ENCODE data around the gene CDH23.

CDH23 gene

DNA sequence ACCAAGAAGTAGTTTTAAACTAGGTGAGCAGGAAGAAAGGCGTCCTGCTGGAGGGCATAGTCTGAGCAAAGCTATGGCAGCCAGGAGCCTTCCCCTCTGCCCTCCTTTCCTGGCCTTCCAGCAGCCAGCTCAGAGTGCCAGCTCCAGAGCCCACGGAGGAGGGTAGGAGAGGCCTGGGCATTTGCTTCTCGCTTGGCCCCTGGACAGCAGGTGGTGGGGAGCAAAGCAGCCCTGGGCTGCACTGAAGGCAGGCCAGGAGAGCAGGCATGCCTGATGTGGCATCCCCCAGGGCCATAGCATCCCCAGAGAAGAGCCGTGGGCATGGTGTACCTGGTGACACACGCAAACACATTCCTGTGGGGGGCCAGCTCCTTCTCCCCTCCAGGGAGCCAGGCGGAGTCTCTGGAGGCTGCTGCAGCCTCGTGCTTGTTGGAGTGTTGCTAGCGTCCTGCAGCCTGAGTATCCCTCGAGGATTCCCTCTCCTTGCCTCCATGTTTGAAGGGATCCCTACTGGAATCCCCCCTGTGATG lies 43.9 kb downstream of the CDH23 start:
- no peak for DNase-seq (ENCODE audit: low read depth, low spot score)

DNA sequence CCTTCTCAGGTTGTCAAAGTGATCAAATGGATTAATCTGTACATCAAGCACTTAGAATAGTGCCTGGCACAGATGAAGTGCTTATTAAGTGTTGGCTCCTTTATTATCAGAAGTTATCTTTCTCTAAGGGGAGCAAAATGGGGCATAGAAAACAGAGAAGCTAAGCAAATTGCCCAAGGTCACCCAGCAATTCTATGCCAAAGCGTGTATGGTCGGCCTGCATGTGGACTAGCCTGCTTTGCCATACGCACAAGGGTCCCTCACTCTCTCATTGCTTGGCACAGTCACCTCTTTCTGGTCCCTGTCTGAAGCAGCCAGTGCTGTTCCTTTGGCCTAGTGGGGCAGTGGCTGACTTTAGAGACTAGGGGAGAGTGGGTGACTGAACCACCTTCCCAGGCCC lies 45.3 kb downstream of the CDH23 start:
- no peak for DNase-seq (ENCODE audit: low read depth, low spot score)

DNA sequence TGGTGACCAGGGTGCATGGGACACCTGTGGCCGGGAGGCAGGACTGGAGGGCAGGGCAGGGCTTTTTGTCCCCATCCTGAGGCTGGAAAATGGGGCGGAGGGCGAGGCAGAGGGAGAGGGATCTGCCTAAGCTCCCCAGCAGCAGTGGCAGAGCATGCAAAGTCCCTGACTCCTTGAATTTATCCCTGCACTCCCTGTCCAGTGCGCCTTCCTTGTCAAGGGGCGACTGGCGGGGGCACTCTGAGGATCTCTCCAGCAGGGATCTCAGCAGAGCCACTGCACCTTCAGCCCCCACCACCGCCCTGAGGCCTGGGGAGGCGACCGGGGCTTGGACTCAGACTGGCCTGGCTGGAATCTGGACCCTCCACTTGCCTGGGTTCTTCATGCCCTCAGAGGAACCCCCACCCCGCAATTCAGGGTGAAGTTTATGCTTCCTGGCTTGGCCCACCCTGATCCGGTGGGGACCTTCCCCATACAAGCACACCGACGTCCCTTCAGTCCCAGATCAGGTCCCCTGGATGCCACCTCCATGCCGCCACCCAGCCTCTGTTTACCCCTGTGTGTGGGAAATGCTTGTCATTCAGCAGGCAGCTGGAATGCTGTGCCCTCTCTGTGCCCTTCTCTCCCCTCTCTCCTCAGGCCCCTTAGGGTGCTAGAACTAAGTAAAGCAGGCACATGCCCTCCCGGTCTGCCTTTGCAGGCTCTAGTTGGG lies 46.3 kb downstream of the CDH23 start:
- no peak for DNase-seq (ENCODE audit: low read depth, low spot score)

DNA sequence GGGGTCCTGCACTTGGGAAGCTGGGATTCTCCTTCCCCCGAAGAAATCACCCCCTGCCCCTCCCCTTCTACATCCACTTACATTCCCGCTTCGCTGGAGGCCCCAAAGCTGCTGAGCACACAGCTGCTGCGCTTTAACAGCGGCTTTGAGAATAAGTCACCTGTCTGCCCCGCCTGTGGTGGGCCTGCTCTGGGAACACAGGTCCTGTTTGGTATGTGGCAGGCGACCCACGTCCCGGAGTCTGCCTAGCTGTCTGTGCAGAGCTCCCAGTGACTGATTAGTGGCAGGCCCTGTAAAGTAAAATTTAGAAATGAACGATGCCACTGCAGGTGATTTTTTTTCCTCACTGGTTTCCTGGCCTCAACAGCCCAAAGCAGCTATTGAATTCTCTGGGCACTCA lies 47.0 kb downstream of the CDH23 start:
- no peak for DNase-seq (ENCODE audit: low read depth, low spot score)

DNA sequence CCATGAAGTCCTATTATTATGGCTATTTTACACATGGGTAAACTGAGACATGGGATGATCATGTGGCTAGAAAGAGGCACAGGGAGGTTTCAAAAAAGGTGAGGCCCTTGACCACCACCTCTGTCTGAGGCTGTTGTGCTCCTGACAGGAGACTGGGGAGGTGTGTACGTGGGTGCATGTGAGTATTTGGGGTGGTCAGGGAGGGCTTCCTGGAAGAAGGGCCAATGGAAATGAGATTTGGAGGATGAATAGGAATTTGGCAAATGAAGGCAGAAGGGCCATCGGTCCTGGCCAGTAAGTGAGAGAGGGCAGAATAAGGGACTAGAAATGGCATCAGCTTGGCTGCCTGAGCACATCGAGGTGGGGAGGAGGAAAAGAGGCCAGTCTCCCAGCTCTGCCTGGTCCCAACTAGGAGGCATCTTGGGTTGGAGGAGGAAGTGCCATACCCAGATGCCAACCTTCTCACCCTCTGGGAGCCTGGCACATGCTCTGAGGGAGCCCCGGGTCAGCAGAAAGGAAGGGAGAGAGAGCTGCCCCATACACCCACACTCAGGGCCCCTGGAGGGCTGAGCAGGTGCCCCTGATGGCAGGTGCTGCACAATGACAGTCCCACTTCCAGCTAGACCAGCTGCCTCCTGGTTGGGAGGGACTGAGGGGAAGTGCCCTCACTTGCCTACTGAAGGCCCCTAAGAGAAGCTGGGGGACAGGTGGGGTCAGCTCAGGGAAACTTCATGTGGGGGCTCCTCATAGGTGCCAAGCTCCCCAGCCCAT lies 47.7 kb downstream of the CDH23 start:
- DNase-seq (ENCODE audit: low read depth, low spot score): no peak

DNA sequence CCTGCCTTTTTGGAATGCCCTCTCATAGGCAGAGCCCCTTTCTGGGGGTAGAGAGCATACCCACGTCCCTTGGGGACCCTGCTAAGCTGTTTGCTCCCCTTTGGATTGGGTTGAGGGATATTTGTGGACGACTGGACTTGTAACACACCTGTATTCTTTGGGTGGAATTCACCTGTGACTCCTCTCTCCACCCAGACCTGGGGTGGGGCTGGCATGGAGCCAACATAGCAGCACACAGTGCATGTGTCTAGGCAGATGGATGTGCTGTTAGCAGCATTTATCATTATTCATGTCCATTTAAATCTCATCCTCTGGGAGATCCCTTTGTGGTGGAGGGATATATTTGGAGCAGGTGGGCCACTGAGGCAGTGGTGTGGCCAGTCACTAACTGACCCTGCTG lies 51.0 kb downstream of the CDH23 start:
- DNase-seq (ENCODE audit: low read depth, low spot score): no peak

DNA sequence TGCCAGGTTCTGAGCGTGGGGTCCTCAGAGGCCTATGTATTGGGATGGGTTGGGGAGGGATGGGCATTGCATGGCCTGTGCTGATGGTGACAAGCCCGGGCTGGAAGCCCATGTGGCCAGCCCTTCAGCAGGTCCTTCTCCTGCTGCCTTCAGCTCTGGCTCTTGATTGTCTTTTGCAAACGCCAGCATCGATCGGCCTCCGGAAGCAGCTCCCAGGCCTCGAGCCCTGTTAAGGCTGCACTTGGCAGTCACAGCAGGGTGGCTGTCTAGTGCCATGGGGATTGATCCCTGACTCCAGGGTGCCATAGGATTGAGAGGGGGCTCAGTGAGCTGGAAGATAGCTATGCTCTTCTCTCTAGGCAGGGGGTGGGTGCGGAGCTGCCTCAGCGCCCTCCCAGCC lies 51.4 kb downstream of the CDH23 start:
- DNase-seq (ENCODE audit: low read depth, low spot score): no peak

DNA sequence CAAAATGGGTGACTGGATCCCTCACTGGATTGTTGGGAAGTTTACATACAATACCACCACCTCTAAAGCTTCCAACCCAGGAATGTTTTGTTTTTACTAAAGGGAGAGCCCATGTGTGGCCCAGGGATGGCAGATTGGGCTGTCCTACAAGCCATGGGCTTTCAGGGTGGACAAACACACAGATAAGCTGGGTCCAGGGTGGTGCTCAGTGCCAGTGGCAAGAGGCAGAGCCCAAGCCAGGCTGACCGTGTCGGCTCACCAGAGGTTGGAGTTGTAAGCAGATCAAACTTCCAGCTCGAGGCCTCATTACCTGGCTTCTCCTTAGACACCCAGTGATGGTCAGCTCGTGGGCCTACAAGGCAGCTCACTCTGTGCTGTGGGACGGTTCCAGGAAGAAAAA lies 52.3 kb downstream of the CDH23 start:
- no peak for DNase-seq (ENCODE audit: low read depth, low spot score)

DNA sequence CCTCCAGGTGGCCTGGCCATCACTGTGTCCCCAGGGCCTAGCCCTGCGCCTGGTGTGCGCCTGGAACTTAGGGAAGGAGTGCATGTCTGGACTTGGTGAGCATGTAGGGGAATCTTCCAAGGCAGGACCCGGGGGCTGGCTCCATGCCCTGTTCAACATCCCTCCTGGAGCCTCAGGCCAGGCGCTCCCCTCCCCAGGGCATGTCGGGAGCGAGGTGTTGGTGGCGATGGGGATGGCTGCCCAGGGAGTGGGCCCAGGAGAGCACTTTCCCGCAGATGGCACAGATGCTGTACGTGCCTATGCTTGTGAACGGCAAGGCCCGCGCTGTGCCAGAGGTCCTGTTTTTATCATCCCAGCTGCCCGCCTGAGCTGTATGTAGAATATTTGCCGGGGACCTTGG lies 55.0 kb downstream of the CDH23 start:
- no peak for DNase-seq (ENCODE audit: low read depth, low spot score)

DNA sequence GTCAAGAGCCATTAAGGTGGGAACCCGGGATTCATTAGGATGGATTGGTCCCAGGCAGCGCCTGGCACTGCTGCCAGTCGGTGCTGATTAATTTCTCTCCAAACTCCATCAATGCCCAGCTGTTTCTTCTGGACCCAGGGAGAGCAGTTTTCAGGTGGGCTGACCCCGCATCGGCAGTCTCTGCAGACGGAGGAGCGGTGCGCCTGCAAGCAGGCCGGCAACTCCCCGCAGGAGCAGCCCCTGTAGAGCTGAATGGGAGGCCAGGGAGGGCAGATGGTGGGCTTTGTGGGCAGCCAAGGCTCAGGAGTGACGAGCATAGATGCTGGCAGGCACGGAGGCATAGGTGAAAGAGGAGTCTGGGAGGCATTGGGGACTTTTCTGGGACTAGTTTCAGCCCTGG lies 56.5 kb downstream of the CDH23 start:
- DNase-seq (ENCODE audit: low read depth, low spot score): no peak

DNA sequence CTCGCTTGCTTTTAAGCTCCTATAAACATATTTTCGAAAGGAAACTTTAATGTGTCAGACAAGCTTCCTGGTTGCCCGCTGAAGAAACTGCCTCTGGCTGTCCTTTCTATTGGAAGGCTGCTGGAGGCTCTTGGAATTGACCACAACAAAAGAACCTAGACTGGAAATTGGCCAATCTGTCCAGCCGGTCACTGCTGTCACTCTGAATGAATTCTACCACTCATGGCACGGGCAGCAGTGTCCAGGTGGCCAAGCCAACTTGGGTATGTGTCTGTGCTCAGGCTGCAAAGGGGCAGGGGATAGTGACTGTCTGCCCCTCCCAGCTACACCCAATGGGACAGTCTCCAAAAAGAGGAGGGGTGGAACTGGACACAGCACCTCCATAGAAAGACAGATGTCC lies 57.6 kb downstream of the CDH23 start:
- DNase-seq (ENCODE audit: low read depth, low spot score): no peak

DNA sequence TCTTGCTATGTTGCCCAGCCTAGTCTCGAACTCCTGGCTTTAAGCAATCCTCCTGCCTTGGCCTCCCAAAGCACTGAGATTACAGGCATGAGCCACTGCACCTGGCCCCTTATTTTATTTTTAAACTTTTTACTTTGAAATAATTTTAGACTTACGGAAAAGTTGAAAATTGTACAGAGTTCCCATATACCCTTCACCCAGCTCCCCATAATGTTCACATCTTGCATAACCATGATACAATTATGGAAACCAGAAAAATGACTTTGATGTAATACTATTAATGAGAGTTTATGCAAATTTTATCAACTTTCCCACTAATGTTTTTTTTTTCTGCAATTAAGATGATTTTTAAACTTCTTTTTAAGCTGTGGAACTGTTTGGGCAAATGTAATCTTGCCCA lies 58.3 kb downstream of the CDH23 start:
- no peak for DNase-seq (ENCODE audit: low read depth, low spot score)

DNA sequence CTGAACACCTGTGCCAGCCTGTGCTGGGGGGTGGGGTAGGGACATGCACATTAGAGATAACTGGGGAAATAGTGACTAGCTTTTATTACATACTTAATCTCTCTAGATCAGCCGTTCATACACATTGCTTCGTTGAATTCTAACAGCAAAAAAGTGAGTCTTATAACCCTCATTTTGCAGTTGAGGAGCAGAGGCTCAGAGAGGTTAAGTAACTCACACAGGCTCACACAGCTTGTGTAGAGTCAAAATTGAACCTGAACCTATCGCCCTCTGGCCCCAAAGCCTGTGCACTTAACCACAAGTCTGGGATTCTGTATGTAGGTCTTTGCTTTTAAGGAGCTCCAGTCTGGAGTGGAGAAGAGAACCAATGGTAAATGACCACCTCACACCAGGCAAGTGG lies 59.9 kb downstream of the CDH23 start:
- no peak for DNase-seq (ENCODE audit: low read depth, low spot score)

DNA sequence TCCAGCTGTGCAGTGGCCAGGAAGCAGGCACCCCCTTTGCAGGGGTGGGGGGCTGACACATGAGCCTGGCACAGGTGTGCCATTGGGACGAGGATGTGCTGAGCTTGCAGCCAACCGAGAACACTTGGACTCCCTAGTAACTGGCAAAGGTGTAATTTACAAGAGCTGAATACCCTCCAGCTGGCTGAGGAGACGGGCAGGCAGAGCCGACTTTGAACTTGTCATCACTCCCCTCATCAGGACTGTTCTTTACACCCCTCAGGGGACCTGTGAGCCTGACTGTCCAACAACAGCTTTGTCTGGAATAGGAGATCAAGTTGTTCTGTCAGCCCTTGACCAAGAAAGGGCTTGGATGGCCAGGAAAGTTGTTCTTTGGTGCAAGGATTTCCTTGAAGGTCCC lies 61.2 kb downstream of the CDH23 start:
- no peak for DNase-seq (ENCODE audit: low read depth, low spot score)

DNA sequence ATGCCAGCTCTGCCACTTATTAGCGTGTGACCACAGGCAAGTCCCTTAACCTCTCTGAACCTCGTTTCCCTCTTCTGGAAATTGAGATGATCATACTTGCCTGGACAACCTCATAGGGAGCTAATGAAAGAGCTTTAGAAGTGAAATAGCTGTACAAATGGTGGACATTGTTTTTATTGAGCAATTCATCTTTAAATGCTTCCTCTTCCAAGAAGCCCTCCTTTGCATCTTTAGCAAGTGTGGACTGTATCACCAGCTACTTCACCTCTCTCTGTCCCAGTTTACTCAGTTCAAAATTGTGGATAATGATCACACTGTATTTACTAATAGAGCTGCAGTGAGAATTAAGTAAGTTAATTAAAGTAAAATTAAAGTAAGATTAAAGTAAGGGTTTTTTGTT lies 61.7 kb downstream of the CDH23 start:
- DNase-seq (ENCODE audit: low read depth, low spot score): no peak

DNA sequence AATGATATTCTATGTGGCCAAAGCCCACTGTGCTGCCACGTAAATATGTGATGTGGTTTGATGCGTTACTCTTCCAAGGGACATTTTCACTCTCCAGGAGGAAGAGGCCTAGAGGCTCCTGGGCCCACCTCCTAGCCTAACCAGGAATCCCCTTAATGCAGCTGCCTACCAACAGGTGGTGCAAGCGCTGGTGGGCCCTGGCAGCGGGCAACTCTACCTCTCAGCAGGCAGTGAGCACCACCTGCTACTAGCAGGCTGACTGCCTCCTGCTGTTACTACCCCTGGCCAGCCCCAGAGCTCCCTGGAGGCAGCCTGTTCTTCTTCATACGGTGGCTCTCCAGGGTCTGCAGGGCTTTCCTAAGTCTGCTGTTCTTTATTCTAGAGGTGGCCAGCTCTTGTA lies 62.8 kb downstream of the CDH23 start:
- DNase-seq (ENCODE audit: low read depth, low spot score): no peak

DNA sequence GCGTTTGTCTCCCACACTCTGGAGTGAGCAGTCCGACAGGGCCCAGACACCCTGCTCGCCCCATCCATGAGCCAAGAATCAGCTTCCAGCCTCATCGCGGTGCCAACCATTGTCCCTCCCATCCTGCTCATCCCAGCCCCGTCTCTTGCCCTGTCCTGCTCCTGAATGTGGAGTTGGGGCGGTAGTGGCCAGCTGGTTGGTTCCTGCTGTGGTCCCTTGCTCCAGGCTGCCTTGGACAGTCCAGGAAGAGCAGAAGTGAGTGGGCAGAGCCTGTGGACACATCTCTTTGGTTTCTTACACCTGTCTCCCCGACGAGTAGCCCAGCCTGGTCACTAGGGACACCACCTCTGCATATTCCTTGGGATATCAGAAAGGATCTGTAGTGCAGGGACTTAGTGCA lies 63.9 kb downstream of the CDH23 start:
- no peak for DNase-seq (ENCODE audit: low read depth, low spot score)

DNA sequence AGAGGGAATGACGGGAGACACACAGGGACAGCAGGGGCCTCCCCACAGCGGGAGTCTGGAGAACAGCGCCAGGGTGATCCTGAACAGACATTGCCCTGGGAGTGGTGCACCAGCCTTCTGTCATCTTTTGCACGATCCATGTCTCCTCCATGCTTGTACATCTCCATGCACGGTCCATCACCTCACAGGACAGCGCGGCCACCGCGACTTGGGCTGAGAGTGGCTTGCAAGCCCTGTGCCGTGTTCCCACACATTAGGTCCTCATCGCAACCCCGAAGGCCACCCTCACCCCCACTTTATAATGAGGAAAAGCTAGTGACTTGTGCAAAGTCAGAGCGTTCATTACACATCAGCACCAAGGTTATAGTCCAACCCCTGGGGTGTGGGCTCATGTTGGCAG lies 64.7 kb downstream of the CDH23 start:
- no peak for DNase-seq (ENCODE audit: low read depth, low spot score)

DNA sequence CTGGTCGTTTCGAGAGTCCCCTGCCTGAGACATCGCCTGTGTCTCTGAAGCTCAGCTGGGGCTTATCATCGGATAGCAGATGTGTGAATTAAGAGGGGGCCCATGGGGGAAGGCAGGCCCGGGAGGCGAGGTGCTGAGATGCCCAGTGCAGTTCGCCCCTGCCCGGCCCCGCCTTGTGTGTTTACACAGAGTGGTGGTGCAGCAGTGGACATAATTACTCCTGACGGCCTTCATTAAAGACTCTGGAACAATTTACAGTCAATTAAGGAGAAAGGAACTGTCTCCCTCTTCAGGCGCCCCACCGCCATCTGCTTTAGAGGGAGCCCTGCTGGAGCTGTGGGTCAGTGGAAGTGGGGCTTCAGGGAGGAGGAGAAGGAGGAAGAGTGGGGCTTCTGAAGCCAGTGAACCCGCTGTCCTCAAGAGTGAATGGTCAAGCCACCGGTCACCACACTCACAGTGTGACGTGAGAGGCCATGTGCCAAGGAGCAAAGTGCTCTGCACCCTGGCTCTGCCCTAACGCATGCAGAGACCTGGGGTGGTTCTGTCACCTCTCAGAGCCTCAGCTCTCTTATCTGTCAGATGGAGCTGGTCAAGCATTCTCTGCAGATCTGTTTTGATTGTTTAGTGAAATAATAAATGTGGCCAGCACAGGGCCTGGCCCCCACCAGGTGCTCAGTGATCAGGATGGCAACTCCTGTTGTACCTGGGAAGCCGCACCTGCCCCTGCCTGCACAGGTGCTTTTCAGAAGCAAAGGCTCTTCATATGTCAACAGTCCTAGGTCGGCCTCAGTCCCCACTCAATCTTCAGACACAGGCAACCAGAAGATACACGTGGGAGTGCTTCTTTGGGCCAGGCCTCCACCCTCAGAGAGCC lies 65.6 kb downstream of the CDH23 start:
- DNase-seq (ENCODE audit: low read depth, low spot score): no peak

DNA sequence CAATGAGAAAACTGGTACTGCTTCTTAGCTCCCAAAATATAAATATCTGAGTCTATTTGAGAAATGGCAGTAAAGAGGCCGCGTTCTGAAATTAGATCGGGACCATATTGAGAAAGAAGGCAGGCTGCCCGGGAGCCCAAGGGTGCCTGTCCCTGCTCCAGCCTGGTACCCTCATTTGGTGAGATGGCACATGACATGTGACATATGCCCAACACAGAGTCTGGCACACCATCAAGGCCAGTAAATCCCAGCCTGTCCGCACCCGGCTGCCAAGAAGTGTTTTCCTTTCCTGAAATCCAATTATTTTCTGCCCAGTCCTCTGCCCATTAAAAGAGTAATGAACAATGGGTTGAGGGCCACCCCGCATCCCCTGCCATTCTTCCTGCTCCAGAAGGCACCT lies 66.4 kb downstream of the CDH23 start:
- no peak for DNase-seq (ENCODE audit: low read depth, low spot score)

DNA sequence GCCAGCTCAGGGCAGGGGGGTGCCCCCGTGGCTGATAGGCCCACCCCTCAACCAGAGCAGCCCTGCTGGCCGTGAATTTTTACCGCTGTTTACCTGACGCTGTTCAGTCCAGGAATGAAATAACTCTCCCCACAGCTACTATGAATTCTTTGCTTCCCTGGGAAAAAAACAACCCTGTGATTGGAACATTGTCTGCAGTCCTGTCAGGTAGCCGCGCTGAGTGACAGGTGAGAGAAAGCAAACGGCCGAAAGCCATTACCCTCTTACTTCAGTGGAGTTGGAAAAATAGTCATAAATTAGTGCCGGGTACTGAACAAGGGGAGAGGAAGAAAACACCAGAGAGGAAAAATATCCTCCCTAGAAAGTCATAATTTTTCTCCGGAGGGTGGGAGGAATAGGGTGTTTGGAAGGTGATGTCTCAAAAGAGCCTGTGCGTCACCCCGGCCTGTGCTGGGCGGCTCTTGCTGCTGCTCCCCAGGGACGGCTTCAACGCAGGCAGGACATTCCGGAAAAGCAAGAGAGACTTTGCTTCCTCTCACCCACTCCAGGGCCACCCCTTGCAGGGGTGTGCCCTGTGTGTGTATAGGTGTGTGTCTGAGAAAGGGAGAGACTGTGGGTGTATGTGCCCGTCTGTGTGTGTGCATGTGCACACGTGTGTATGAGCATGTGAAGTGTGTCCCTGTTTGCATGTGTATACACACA lies 69.0 kb downstream of the CDH23 start:
- DNase-seq (ENCODE audit: low read depth, low spot score): no peak

DNA sequence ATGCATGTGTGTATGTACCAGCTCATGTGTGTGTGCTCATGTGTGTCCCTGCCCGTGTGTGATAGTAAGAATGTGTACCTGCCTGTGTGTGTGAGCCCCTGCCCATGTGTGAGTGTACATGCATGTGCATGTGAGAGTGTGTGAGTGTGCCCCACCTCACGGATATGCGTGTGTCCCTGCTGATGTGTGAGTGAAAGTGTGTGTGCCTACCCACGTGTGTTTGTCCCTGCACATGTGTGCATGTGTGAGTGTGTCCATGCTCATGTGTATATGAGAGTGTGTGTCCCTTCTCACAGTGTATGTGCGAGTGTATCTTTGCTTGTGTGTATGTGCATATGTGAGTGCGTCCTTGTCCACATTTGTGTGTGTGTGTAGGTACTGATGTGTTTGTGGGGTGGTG lies 69.6 kb downstream of the CDH23 start:
- DNase-seq (ENCODE audit: low read depth, low spot score): no peak
